IMR-90 (cell line): ENCODE results near the gene EMC8. TPM values are rescaled to one million over a fixed set of nuclear protein-coding genes. Genes with fewer than 3 reads are reported as not detected.

Source experiments
- ATAC-seq: fragments of 200-7000 bp; cut with Tn5 transposase; 2 replicates; pipeline ENCODE4 v1.9.1; 2020; ENCODE audit warnings: low read depth, mild to moderate bottlenecking, moderate library complexity
- BruUV-seq: library from RNA; stranded (reverse); fragments of 400-500 nt; replicated peaks from 2 replicates; lab custom pipeline; 2021; lab: Mats Ljungman, UMichigan
- CTCF ChIA-PET: fragments of 300-600 bp; formaldehyde crosslinking; extraction: SDS; loops from one replicate; lab custom pipeline; 2021; ENCODE audit warnings: antibody characterized with exemption; lab: Yijun Ruan, JAX
- POLR2A ChIA-PET: fragments of 300-600 bp; sonication (Branson Sonifier 250); formaldehyde crosslinking; loops from one replicate; lab custom pipeline; 2022; ENCODE audit warnings: antibody characterized with exemption; ENCODE audit not compliant: unreplicated experiment; lab: Charles Lee
- DNase-seq: peaks from one replicate; pipeline ENCODE4 v3.0.0; 2013
- H2AFZ ChIP-seq: replicated peaks from 2 replicates; pipeline ENCODE3; 2013; ENCODE audit warnings: low read length, mild to moderate bottlenecking; ENCODE audit not compliant: poor library complexity
- H2AK5ac ChIP-seq: 2 replicates; pipeline ENCODE4 v1.6.1; 2013; ENCODE audit warnings: low read depth, low read length, inconsistent platforms
- H2AK9ac ChIP-seq: replicated peaks from 2 replicates; pipeline ENCODE3; 2013; ENCODE audit warnings: mild to moderate bottlenecking, low read depth, low read length, moderate library complexity; ENCODE audit not compliant: poor library complexity
- H2BK120ac ChIP-seq: 2 replicates; pipeline ENCODE4 v1.6.1; 2013; ENCODE audit warnings: low read depth, low read length, inconsistent platforms
- H2BK15ac ChIP-seq: 3 replicates; pipeline ENCODE4 v1.6.1; 2013; ENCODE audit warnings: low read depth, low read length, inconsistent platforms
- H2BK20ac ChIP-seq: 2 replicates; pipeline ENCODE4 v1.6.1; 2013; ENCODE audit warnings: low read depth, mild to moderate bottlenecking, inconsistent platforms, low read length, moderate library complexity
- H2BK5ac ChIP-seq: 2 replicates; pipeline ENCODE4 v1.6.1; 2013; ENCODE audit warnings: mild to moderate bottlenecking, low read depth, low read length, inconsistent platforms; ENCODE audit not compliant: poor library complexity, severe bottlenecking
- H3K14ac ChIP-seq: replicated peaks from 2 replicates; pipeline ENCODE4 v1.6.1; 2013; ENCODE audit warnings: low read depth, low read length, inconsistent platforms
- H3K18ac ChIP-seq: 2 replicates; pipeline ENCODE4 v1.6.1; 2013; ENCODE audit warnings: low read depth, low read length, control low read depth
- H3K23ac ChIP-seq: 2 replicates; pipeline ENCODE4 v1.6.1; 2013; ENCODE audit warnings: low read depth, low read length, inconsistent platforms
- H3K27ac ChIP-seq: 2 replicates; pipeline ENCODE4 v1.5.1; 2013; ENCODE audit warnings: mild to moderate bottlenecking, control low read depth, low read length; ENCODE audit not compliant: insufficient read depth
- H3K27me3 ChIP-seq: 2 replicates; pipeline ENCODE4 v1.6.1; 2013; ENCODE audit warnings: low read length; ENCODE audit not compliant: control insufficient read depth, insufficient read depth
- H3K36me3 ChIP-seq: 2 replicates; pipeline ENCODE4 v1.6.1; 2013; ENCODE audit warnings: low read length, mixed read lengths; ENCODE audit not compliant: control insufficient read depth, insufficient read depth
- H3K4ac ChIP-seq: 2 replicates; pipeline ENCODE4 v1.6.1; 2013; ENCODE audit warnings: low read depth, low read length, inconsistent platforms
- H3K4me1 ChIP-seq: 2 replicates; pipeline ENCODE4 v1.6.1; 2013; ENCODE audit warnings: low read length, mixed read lengths; ENCODE audit not compliant: control insufficient read depth, insufficient read depth
- H3K4me2 ChIP-seq: 2 replicates; pipeline ENCODE4 v1.6.1; 2013; ENCODE audit warnings: low read depth, mild to moderate bottlenecking, control low read depth, low read length, moderate library complexity
- H3K4me3 ChIP-seq: 2 replicates; pipeline ENCODE4 v1.5.1; 2013; ENCODE audit warnings: low read depth, mild to moderate bottlenecking, control low read depth, low read length, moderate library complexity; ENCODE audit not compliant: insufficient read depth
- H3K56ac ChIP-seq: 2 replicates; pipeline ENCODE4 v1.6.1; 2013; ENCODE audit warnings: low read length, inconsistent platforms; ENCODE audit not compliant: insufficient read depth; ENCODE audit errors: extremely low read depth
- H3K79me1 ChIP-seq, 2 experiments: 2 replicates each; pipeline ENCODE4 v1.6.1; 2013; ENCODE audit warnings: low read length in 2 of 2, inconsistent platforms in 1 of 2, low read depth in 1 of 2
- H3K9ac ChIP-seq: 2 replicates; pipeline ENCODE4 v1.6.1; 2013; ENCODE audit warnings: low read depth, low read length, control low read depth
- H3K9me1 ChIP-seq: 2 replicates; pipeline ENCODE4 v1.6.1; 2013; ENCODE audit warnings: low read length, inconsistent platforms; ENCODE audit not compliant: insufficient read depth
- H3K9me3 ChIP-seq: 2 replicates; pipeline ENCODE4 v1.6.1; 2013; ENCODE audit warnings: low read length; ENCODE audit not compliant: control insufficient read depth, insufficient read depth
- H4K20me1 ChIP-seq: 2 replicates; pipeline ENCODE4 v1.6.1; 2013; ENCODE audit warnings: low read length, inconsistent platforms; ENCODE audit not compliant: insufficient read depth
- H4K5ac ChIP-seq: 2 replicates; pipeline ENCODE4 v1.6.1; 2013; ENCODE audit warnings: mild to moderate bottlenecking, low read depth, low read length, control low read depth
- H4K8ac ChIP-seq, 2 experiments: 2 replicates each; pipeline ENCODE4 v1.6.1; 2013; ENCODE audit warnings: low read depth in 2 of 2, low read length in 2 of 2, control low read depth in 1 of 2, inconsistent platforms in 1 of 2
- H4K91ac ChIP-seq: 2 replicates; pipeline ENCODE4 v1.6.1; 2013; ENCODE audit warnings: low read depth, low read length, inconsistent platforms; ENCODE audit not compliant: insufficient read depth
- BHLHE40 ChIP-seq: fragments of 150-350 bp; IDR thresholded peaks from 2 replicates; pipeline ENCODE4 v1.6.1; 2016; ENCODE audit warnings: mild to moderate bottlenecking, low read depth, low read length
- CHD1 ChIP-seq: IDR thresholded peaks from 2 replicates; pipeline ENCODE4 v1.6.1; 2012; ENCODE audit warnings: low read depth, low read length, improper control_type of control experiment
- CTCF ChIP-seq: conservative IDR thresholded peaks from 2 replicates; pipeline ENCODE4 v1.5.1; 2012; ENCODE audit warnings: mild to moderate bottlenecking, low read depth, low read length, improper control_type of control experiment
- ELK1 ChIP-seq: fragments of 150-350 bp; IDR thresholded peaks from 2 replicates; pipeline ENCODE4 v1.6.1; 2016; ENCODE audit warnings: low read depth, mild to moderate bottlenecking, low read length, moderate library complexity, borderline replicate concordance
- FOS ChIP-seq: fragments of 150-350 bp; IDR thresholded peaks from 2 replicates; pipeline ENCODE4 v1.6.1; 2016; ENCODE audit warnings: low read depth, low read length
- MAFK ChIP-seq: IDR thresholded peaks from 2 replicates; pipeline ENCODE4 v1.6.1; 2012; ENCODE audit warnings: low read depth, low read length, improper control_type of control experiment
- MAZ ChIP-seq: IDR thresholded peaks from 2 replicates; pipeline ENCODE4 v1.6.1; 2012; ENCODE audit warnings: low read depth, mild to moderate bottlenecking, low read length, improper control_type of control experiment, moderate library complexity, borderline replicate concordance
- MXI1 ChIP-seq: IDR thresholded peaks from 2 replicates; pipeline ENCODE4 v1.6.1; 2012; ENCODE audit warnings: low read depth, mild to moderate bottlenecking, low read length, moderate library complexity, borderline replicate concordance
- POLR2A ChIP-seq: IDR thresholded peaks from 2 replicates; pipeline ENCODE4 v1.6.1; 2012; ENCODE audit warnings: mild to moderate bottlenecking, low read depth, low read length
- RAD21 ChIP-seq: IDR thresholded peaks from 2 replicates; pipeline ENCODE4 v1.6.1; 2012; ENCODE audit warnings: low read length, improper control_type of control experiment
- RFX5 ChIP-seq: IDR thresholded peaks from 2 replicates; pipeline ENCODE4 v1.8.0; 2012; ENCODE audit warnings: low read depth, mild to moderate bottlenecking, low read length, moderate library complexity
- SMC3 ChIP-seq: fragments of 150-350 bp; IDR thresholded peaks from 2 replicates; pipeline ENCODE4 v1.6.1; 2016; ENCODE audit warnings: low read depth, mild to moderate bottlenecking, antibody characterized with exemption, low read length, moderate library complexity
- USF2 ChIP-seq: fragments of 150-350 bp; IDR thresholded peaks from 2 replicates; pipeline ENCODE4 v1.6.1; 2017; ENCODE audit warnings: mild to moderate bottlenecking, antibody characterized with exemption, low read length, low read depth
- WGBS, 2 experiments: methylation state at CpG; one replicate each; pipeline versions ENCODE4 v1.1.5 to v1.1.7; 2013; ENCODE audit warnings: missing lambda C conversion rate in 2 of 2; ENCODE audit not compliant: insufficient read length in 1 of 2; ENCODE audit errors: extremely low coverage in 2 of 2; 5-methylcytosine and 5-hydroxymethylcytosine counted together
- dilution Hi-C: fragments of 300-500 bp; cut with HindIII; formaldehyde crosslinking; loops from one replicate; pipeline ENCODE4 v1.14.3; 2018; ENCODE audit warnings: low sequenced_read_pairs; ENCODE audit not compliant: unreplicated experiment
- in situ Hi-C: fragments of 300-500 bp; cut with MboI; formaldehyde crosslinking; loops from 3 replicates; pipeline ENCODE4 v1.14.3; 2019; ENCODE audit warnings: low sequenced_read_pairs, inconsistent platforms, mixed read lengths
- intact Hi-C: fragments of 100-400 bp; cut with micrococcal nuclease; formaldehyde crosslinking; loops from 2 replicates; pipeline ENCODE4 v1.10.0; 2022
- polyA plus RNA-seq, 3 experiments: library from polyadenylated mRNA; depleted of rRNA; stranded (reverse); fragments of >200 nt; gene quantifications; 2 replicates each; pipeline ENCODE4 v1.2.3, GENCODE V29; 2012; ENCODE audit warnings: low replicate concordance in 1 of 3
- total RNA-seq: library from RNA; depleted of rRNA; stranded (reverse); fragments of >200 nt; gene quantifications from 2 replicates; pipeline ENCODE4 v1.2.3, GENCODE V29; 2012

EMC8 gene
- total and polyA plus RNA-seq, 2 of the 4 experiments (the other 2 are of a cell fraction) = 23.7 to 48.9 TPM

- no peak for TF ChIP-seq ELK1
- TF ChIP-seq SMC3 = no peak
Observed at GRCh38 chr16:85847036-85847435, 47.7 kb upstream of the EMC8 start (continued).

GRCh38 chr16:85846461-85846860 lies 47.1 kb upstream of the EMC8 start:
- dilution Hi-C loops = no loop called here
- TF ChIP-seq RFX5 (no peak), BHLHE40 (no peak), SMC3 (no peak), POLR2A (no peak), USF2 (no peak), MAFK (no peak), CHD1 (no peak), MAZ (no peak), CTCF (no peak), FOS (no peak), RAD21 (no peak), MXI1 (no peak)

More at GRCh38 chr16:85846461-85846860, 47.1 kb upstream of the EMC8 start:
- intact Hi-C loops = no loop called here
- H3K27ac ChIP-seq = no peak overlapping the region
- CTCF ChIA-PET = no interaction called here
- no peaks in the 10 kb centered on the region; the same call in 1 of the 2 replicates for H3K4me1 ChIP-seq
- no peak overlapping the region for H3K4me2 ChIP-seq
- DNase-seq (no peak), ATAC-seq (no peak)
- no peaks in the 10 kb centered on the region for H4K20me1 ChIP-seq
- WGBS, 2 experiments = 83% methylated on average over 6 of the region's 9 CpGs; no CpG with 5 or more reads in 1 of the 2 experiments
- no peak overlapping the region for H3K14ac ChIP-seq
- no peak overlapping the region for H3K4ac ChIP-seq
- no peaks in the 10 kb centered on the region for H3K79me1 ChIP-seq
- no peak overlapping the region for H3K23ac ChIP-seq
- no peak overlapping the region for H3K4me3 ChIP-seq
- no peak overlapping the region for H4K8ac ChIP-seq
- POLR2A ChIA-PET = no interaction called here
- H2AK5ac ChIP-seq = no peak overlapping the region
- H4K91ac ChIP-seq = no peak overlapping the region
- no peak overlapping the region for H2AFZ ChIP-seq
- H3K9me1 ChIP-seq = no peaks in the 10 kb centered on the region
- BruUV-seq = no TSS peak
- no peak overlapping the region for H2BK120ac ChIP-seq
- H3K27me3 ChIP-seq = peaks cover 78% of the 10 kb centered on the region
- peaks cover 5% of the 10 kb centered on the region for H3K9me3 ChIP-seq
- H3K56ac ChIP-seq = no peak overlapping the region
- no peaks in the 10 kb centered on the region for H3K36me3 ChIP-seq
- in situ Hi-C loops = no loop called here
- no peak overlapping the region for H2BK15ac ChIP-seq
- no peak overlapping the region for H2AK9ac ChIP-seq
- no peak overlapping the region for H4K5ac ChIP-seq
- no peak overlapping the region for H2BK20ac ChIP-seq
- no peak overlapping the region for H2BK5ac ChIP-seq
- no peak overlapping the region for H3K18ac ChIP-seq
- H3K9ac ChIP-seq = no peak overlapping the region
